Activated T-helper 1 cell treated with anti-CD3 and anti-CD28 coated beads, Interleukin-12 subunit alpha, Interleukin-12 subunit beta, Interleukin-2, Interleukin-4 antibody, amounts not matched to agents 30 ng/mL and 10 ng/mL and 1 ng/mL, durations not matched to agents 14 hours and 24 hours and 36 hours (primary cell): ENCODE measurements around the gene EMILIN2. TPM values are rescaled to one million over a fixed set of nuclear protein-coding genes. Genes with fewer than 3 reads are reported as not detected.

Experiments used
- DNase-seq: peaks from one replicate; pipeline ENCODE4 v3.0.0; 2021; ENCODE audit warnings: low spot score
- H3K27ac Mint-ChIP-seq: one replicate; pipeline ENCODE4 v1.8.0; 2021; ENCODE audit warnings: mild to moderate bottlenecking, mixed read lengths
- H3K27me3 Mint-ChIP-seq: one replicate; pipeline ENCODE4 v1.8.0; 2022; ENCODE audit warnings: mild to moderate bottlenecking, moderate library complexity, mixed read lengths; ENCODE audit not compliant: insufficient read depth
- H3K36me3 Mint-ChIP-seq: one replicate; pipeline ENCODE4 v1.8.0; 2021; ENCODE audit warnings: low read depth, mixed read lengths
- H3K4me1 Mint-ChIP-seq: one replicate; pipeline ENCODE4 v1.8.0; 2021; ENCODE audit warnings: low read depth, mixed read lengths
- H3K4me3 Mint-ChIP-seq: one replicate; pipeline ENCODE4 v1.8.0; 2021; ENCODE audit warnings: mild to moderate bottlenecking, moderate library complexity, mixed read lengths
- H3K9me3 Mint-ChIP-seq: one replicate; pipeline ENCODE4 v1.8.0; 2021; ENCODE audit warnings: mixed read lengths
- intact Hi-C: fragments of 100-400 bp; cut with micrococcal nuclease; formaldehyde crosslinking; loops from one replicate; pipeline ENCODE4 v1.15.1; 2024
- total RNA-seq: library from RNA; stranded (reverse); gene quantifications from 2 replicates; pipeline ENCODE4 v1.2.3, GENCODE V29; 2022

EMILIN2 gene
- total RNA-seq, 1 donor from 2014 or later, result 28.0 TPM

GRCh38 chr18:2898186-2898640 lies 51.4 kb downstream of the EMILIN2 start:
- Mint-ChIP-seq H3K36me3 (peaks cover 7% of the 10 kb centered on the region), H3K27me3 (no peaks in the 10 kb centered on the region), H3K4me3 (no peak overlapping the region), H3K27ac (no peak overlapping the region), H3K4me1 (peaks cover 18% of the 10 kb centered on the region), H3K9me3 (peaks cover 15% of the 10 kb centered on the region)
- no peak for DNase-seq
- intact Hi-C loops, result no loop called here

DNA sequence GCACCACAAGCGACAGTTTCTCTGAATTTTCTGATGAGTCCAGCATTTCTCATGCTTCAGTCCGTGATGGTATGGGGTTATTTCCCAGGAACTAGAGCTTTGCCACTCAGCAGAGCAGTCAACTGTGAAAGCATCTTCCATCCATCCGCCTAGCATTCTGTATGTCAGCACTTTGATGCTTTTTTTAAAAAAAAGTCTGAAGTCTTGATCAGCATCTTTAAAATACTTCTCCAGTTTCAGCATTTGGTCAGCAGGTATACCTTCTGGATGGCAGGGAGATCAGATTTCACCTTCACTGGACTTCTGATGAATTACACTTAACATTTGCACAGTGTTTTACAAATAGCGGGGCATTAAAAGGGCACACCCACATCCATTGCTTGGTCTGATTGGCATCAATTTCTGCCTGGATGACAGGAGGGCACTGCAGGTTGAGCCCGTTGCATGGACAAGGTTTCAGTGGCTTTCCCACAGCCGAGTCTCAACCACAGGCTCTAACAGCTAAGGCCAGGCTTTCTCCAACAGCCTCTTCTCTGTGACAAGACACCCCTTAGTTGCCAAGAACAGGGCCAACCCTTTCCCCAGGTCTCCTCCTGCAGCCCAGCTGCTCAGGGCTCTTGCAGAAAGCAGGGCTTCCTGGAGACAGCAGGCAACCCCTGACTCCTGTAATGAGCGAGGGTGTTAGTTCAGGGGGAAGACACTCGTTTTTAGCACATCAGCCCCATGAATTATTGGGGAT lies 54.0 kb downstream of the EMILIN2 start:
- peaks cover 2% of the 10 kb centered on the region for H3K36me3 Mint-ChIP-seq
- intact Hi-C loops, result loop anchor here (10.0 kb wide), 1 partner anchor 326 kb away; the partner anchor contains the start of genes METTL4 and NDC80
- H3K9me3 Mint-ChIP-seq, result peaks cover under 1% of the 10 kb centered on the region

DNA sequence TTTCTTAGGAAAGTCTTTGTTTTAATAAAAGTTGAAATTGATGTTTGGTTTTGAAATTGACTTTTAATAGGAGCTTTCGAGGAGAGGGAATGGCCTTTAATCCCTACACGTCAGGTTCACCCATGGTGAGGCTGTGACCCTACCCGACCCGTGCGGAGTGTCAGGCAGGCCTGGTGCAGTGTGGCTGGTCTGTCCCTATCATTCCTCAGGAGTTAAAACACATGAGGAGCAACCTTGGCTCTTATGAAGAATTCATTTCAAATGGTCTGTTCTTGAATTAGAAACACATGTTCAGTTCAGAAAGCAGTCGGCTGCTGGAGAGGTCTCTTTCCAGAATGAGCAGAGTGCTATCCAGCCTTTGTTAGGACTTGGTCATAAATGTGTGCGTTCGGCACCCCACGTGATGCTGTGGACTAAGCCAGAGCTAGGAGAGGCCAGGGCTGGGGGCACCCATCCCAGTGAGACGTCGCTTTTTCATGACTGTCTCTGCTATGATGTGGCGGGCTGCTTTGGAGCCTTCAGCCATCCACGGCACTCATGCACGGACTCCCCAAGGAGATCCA lies 54.7 kb downstream of the EMILIN2 start:
- no peak overlapping the region for H3K27ac Mint-ChIP-seq
- H3K9me3 Mint-ChIP-seq, result no peaks in the 10 kb centered on the region
- H3K4me3 Mint-ChIP-seq, result no peak overlapping the region
- intact Hi-C loops, result loop anchor here (10.0 kb wide), 1 partner anchor 327 kb away; the partner anchor contains the start of genes METTL4 and NDC80
- peaks cover 16% of the 10 kb centered on the region for H3K4me1 Mint-ChIP-seq
- no peak for DNase-seq
- no peaks in the 10 kb centered on the region for H3K27me3 Mint-ChIP-seq
- H3K36me3 Mint-ChIP-seq, result peaks cover 2% of the 10 kb centered on the region

More for the DNA sequence above, 54.0 kb downstream of the EMILIN2 start:
- H3K27ac Mint-ChIP-seq, result no peak overlapping the region
- H3K4me3 Mint-ChIP-seq, result no peak overlapping the region
- no peaks in the 10 kb centered on the region for H3K27me3 Mint-ChIP-seq
- H3K4me1 Mint-ChIP-seq, result peaks cover 16% of the 10 kb centered on the region
- no peak for DNase-seq

- H3K36me3 Mint-ChIP-seq, result peaks cover 2% of the 10 kb centered on the region
- H3K27me3 Mint-ChIP-seq, result no peaks in the 10 kb centered on the region
- intact Hi-C loops, result loop anchor here (10.0 kb wide), 1 partner anchor 328 kb away; the partner anchor contains the start of genes METTL4 and NDC80
- peaks cover 18% of the 10 kb centered on the region for H3K4me1 Mint-ChIP-seq
- no peak overlapping the region for H3K4me3 Mint-ChIP-seq
- DNase-seq, result no peak
- no peaks in the 10 kb centered on the region for H3K9me3 Mint-ChIP-seq
- H3K27ac Mint-ChIP-seq, result no peak overlapping the region
Observed at GRCh38 chr18:2902327-2902726, 55.5 kb downstream of the EMILIN2 start.

GRCh38 chr18:2903006-2903405 lies 56.2 kb downstream of the EMILIN2 start:
- no peak overlapping the region for H3K27ac Mint-ChIP-seq
- H3K4me1 Mint-ChIP-seq, result peaks cover 21% of the 10 kb centered on the region
- no peak overlapping the region for H3K4me3 Mint-ChIP-seq
- peaks cover 2% of the 10 kb centered on the region for H3K36me3 Mint-ChIP-seq
- H3K27me3 Mint-ChIP-seq, result no peaks in the 10 kb centered on the region
- DNase-seq, result no peak
- H3K9me3 Mint-ChIP-seq, result no peaks in the 10 kb centered on the region
- intact Hi-C loops, result loop anchor here (10.0 kb wide), 1 partner anchor 328 kb away; the partner anchor contains the start of genes METTL4 and NDC80

- peak; percentile 45 for DNase-seq
- intact Hi-C loops, result loop anchor here (1.0 to 10.0 kb wide), 7 partner anchors 11 to 331 kb away; partner anchors contain the start of genes METTL4 and NDC80
- Mint-ChIP-seq H3K36me3 (peaks cover 6% of the 10 kb centered on the region), H3K27ac (peak overlapping the region; percentile 73), H3K4me1 (peaks cover 22% of the 10 kb centered on the region), H3K4me3 (peak overlapping the region; percentile 84), H3K27me3 (no peaks in the 10 kb centered on the region), H3K9me3 (no peaks in the 10 kb centered on the region)
Observed at GRCh38 chr18:2905854-2906703, 59.3 kb downstream of the EMILIN2 start.

DNA sequence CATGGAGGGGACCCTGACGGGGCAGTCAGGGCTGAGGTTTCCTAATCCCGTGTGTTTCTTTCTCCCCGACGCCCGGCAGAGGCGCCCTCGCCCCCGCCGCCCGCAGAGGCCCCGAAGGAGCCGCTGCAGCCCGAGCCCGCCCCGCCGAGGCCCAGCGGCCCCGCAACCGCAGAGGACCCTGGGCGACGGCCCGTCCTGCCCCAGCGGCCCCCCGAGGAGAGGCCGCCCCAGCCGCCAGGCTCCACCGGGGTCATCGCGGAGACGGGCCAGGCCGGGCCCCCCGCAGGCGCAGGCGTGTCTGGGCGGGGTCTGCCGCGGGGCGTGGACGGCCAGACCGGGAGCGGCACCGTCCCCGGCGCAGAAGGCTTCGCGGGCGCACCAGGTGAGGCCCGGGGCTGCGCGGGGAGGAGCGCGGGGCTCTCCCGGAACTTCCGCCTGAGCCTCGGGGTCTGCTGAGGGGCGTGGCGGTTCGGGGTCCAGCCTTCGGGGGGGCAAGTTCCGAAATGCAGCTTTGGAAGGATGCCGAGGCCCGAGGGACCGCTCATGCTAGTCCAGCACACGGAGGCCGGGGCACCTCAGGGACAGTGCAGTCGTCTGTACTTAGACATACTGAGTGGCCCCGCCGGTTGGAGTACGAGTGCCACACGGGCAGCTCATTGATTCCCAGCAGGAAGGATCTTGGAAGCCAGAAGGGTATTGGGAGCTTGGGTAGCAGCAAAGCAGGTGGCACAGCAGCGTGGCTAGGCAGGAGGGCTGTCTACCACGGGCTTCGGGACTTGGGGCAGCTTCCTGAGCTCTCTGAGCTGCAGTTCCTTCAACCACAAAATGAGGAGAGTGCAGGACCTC lies 60.1 kb downstream of the EMILIN2 start:
- H3K36me3 Mint-ChIP-seq, result peaks cover 9% of the 10 kb centered on the region
- DNase-seq, result peak; percentile 56
- intact Hi-C loops, result loop anchor here (2.0 to 10.0 kb wide), 6 partner anchors 24 to 332 kb away; partner anchors contain the start of genes METTL4 and NDC80
- no peaks in the 10 kb centered on the region for H3K9me3 Mint-ChIP-seq
- H3K27me3 Mint-ChIP-seq, result no peaks in the 10 kb centered on the region
- peak overlapping the region; percentile 65 for H3K27ac Mint-ChIP-seq
- H3K4me3 Mint-ChIP-seq, result peak overlapping the region; percentile 84
- peaks cover 22% of the 10 kb centered on the region for H3K4me1 Mint-ChIP-seq

GRCh38 chr18:2907550-2908135 lies 60.8 kb downstream of the EMILIN2 start:
- Mint-ChIP-seq H3K4me3 (peak overlapping the region; percentile 84), H3K36me3 (peaks cover 11% of the 10 kb centered on the region), H3K27me3 (no peaks in the 10 kb centered on the region), H3K27ac (peak overlapping the region; percentile 65), H3K9me3 (no peaks in the 10 kb centered on the region), H3K4me1 (peaks cover 22% of the 10 kb centered on the region)
- intact Hi-C loops, result loop anchor here (2.0 to 10.0 kb wide), 6 partner anchors 25 to 333 kb away; partner anchors contain the start of genes METTL4 and NDC80
- DNase-seq, result no peak

- H3K36me3 Mint-ChIP-seq, result peaks cover 15% of the 10 kb centered on the region
- intact Hi-C loops, result loop anchor here (5.0 to 10.0 kb wide), 2 partner anchors 101 to 334 kb away; partner anchors contain the start of genes METTL4 and NDC80
- peaks cover 22% of the 10 kb centered on the region for H3K4me1 Mint-ChIP-seq
- DNase-seq, result no peak
- H3K27ac Mint-ChIP-seq, result peak overlapping the region; percentile 59
- H3K27me3 Mint-ChIP-seq, result no peaks in the 10 kb centered on the region
- peak overlapping the region; percentile 84 for H3K4me3 Mint-ChIP-seq
- no peaks in the 10 kb centered on the region for H3K9me3 Mint-ChIP-seq
Observed at GRCh38 chr18:2908166-2908945, 61.5 kb downstream of the EMILIN2 start.

- Mint-ChIP-seq H3K9me3 (no peaks in the 10 kb centered on the region), H3K27ac (peak overlapping the region; percentile 48), H3K27me3 (no peaks in the 10 kb centered on the region), H3K4me3 (peak overlapping the region; percentile 19), H3K36me3 (peaks cover 17% of the 10 kb centered on the region), H3K4me1 (peaks cover 22% of the 10 kb centered on the region)
- intact Hi-C loops, result loop anchor here (5.0 to 10.0 kb wide), 2 partner anchors 102 to 334 kb away; partner anchors contain the start of genes METTL4 and NDC80
- no peak for DNase-seq
Observed at GRCh38 chr18:2908946-2909335, 62.1 kb downstream of the EMILIN2 start.
